Epithelial cell of proximal tubule (primary cell): ENCODE data around the gene CCDC172. TPM values are rescaled to one million over a fixed set of nuclear protein-coding genes. Genes with fewer than 3 reads are reported as not detected.

ENCODE experiments used
- DNase-seq: peaks from one replicate; pipeline ENCODE4 v3.0.0-alpha.2; 2011; ENCODE audit warnings: low read depth
- H3K4me3 ChIP-seq: 2 replicates; pipeline ENCODE4 v1.5.1; 2011; ENCODE audit warnings: low read depth, mild to moderate bottlenecking, low read length
- total RNA-seq: library from RNA; depleted of rRNA; stranded (reverse); fragments of >200 nt; gene quantifications from 2 replicates; pipeline ENCODE4 v1.2.3, GENCODE V29; 2015
- TF ChIP-seq, protein P1 (sequence below): conservative IDR thresholded peaks from 2 replicates; pipeline ENCODE4 v1.5.1; 2012; ENCODE audit warnings: low read depth, mild to moderate bottlenecking, low read length

The CCDC172 gene, protein sequence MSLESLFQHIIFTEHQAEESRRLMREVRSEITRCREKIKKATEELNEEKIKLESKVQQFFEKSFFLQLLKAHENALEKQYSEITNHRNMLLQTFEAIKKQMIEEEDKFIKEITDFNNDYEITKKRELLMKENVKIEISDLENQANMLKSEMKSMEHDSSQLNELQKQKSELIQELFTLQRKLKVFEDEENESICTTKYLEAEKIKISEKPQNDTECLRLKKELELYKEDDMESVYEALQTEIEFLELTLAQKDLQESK
- not detected in 2 replicates for total RNA-seq

DNA sequence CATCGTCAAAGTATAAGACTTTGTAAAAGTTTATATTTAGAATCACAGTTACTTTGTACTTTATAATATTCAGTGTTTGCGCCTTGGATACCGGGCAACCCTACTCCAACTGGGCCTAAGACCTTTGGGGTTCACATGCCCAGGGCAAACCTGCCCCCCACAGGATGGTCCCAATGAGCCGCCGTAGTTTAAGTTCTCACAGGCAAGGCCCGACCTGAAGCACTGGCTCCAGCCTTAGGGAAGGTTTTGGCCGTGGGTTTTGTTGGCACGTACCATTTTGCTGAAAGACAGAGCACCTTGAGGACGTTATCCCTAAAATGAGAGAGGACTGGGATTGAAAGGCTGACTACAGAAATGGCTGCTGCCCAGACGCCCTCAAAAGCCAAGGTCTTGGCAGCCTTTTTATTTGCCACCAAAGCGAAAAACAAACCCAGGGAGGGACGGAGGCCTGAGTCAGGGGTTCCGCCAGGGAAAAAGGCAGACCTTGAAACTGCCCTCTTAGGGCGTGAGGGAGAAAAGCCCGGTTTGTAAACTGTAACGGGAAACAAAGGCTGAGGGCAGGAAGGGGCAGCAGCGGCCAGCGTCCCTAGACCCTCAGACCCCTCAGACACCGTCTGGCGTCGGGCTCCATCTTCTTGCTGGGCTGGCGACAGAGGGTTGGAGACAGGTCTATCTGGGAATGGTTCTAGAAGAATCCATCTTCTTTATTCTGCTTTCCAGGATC lies at the start of gene CCDC172:
CCDC172 (plus strand) TSS at position 222 of the 724 bp plus-strand sequence. CDS start 564 bp downstream, outside the sequence.
- no peak for DNase-seq
- TF ChIP-seq, protein P1, sequence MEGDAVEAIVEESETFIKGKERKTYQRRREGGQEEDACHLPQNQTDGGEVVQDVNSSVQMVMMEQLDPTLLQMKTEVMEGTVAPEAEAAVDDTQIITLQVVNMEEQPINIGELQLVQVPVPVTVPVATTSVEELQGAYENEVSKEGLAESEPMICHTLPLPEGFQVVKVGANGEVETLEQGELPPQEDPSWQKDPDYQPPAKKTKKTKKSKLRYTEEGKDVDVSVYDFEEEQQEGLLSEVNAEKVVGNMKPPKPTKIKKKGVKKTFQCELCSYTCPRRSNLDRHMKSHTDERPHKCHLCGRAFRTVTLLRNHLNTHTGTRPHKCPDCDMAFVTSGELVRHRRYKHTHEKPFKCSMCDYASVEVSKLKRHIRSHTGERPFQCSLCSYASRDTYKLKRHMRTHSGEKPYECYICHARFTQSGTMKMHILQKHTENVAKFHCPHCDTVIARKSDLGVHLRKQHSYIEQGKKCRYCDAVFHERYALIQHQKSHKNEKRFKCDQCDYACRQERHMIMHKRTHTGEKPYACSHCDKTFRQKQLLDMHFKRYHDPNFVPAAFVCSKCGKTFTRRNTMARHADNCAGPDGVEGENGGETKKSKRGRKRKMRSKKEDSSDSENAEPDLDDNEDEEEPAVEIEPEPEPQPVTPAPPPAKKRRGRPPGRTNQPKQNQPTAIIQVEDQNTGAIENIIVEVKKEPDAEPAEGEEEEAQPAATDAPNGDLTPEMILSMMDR: no peak
- no peak within 1 kb of the TSS for H3K4me3 ChIP-seq

GRCh38 chr10:116276981-116277380 lies 47.3 kb upstream of the CCDC172 start:
- no peak for DNase-seq
- H3K4me3 ChIP-seq: no peak overlapping the region
- TF ChIP-seq, protein P1: no peak

GRCh38 chr10:116278846-116279245 lies 45.4 kb upstream of the CCDC172 start:
- no peak overlapping the region for H3K4me3 ChIP-seq
- TF ChIP-seq, protein P1: no peak
- no peak for DNase-seq

DNA sequence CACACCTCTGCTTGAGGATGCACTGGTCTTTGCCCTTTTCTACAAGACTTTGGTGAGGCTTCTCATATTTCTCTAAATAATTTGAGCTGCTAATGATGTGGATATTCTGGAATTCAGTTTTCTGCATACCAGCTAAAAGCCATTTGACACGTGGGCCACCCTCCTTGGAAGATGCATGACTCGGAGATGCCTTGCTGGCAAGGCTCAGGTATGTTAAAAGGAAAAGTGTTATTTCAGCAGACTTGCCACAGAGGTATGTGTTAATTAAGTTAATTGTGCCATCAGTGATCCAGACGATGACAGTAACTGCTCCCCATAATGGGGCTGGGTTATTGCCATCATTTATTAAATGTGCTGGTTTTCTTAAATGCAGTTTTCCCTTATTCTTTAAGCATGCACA lies 42.5 kb upstream of the CCDC172 start:
- TF ChIP-seq, protein P1: no peak
- H3K4me3 ChIP-seq: no peak overlapping the region
- DNase-seq: no peak

DNA sequence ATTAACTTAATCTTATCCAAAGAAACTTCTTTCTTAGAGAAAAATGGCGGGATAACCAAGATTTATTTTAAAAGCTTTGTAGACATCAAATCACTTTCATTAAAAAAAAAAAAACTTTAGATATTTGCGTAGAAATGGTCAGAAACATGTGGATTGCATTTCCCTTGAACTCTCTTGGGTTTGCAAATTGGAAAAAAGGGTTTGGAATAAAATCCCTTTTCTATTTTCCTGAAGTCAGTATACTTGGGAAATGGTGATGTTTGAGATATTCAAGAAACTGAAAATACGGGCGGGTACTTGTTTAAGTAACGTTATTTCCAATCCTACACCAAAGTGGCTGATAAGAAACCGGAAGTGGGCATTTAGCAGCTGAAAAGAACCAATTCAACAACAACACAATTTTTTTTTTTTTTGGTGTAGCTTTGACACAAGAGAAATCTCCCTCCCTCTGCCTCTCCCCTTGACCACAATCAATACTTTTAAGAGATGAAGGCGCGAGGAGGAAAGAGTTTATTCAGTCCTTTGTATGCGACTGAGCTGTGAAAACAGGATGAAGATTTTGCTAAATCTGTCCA lies 37.5 kb upstream of the CCDC172 start:
- no peak overlapping the region for H3K4me3 ChIP-seq
- TF ChIP-seq, protein P1: no peak

DNA sequence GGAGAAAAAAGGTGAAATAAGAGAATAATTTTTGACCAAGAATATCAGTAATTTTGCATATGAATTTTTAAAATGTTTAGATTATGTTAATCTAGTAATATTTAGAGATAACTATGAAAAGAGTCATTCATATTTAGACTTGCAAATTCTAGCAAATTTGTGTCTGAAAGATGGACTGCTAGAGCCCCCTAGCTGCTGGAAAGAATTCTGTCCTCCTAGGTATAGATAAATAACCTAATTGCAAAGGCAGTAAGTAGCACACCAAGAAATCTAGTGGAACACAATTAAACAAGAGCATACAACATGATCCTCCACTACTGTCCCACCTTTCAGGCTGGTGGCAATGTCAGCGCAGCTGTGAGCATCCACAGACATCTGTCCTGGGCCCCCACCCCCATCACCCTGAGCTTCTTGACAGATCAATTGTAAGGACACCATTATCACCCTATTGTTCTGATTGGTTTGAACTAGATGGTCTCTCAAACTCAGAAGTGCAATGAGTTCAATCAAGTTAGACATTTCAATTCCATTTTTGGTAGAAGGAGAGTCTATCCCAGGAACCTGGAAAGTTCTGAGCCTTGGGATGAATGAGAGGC lies 36.2 kb upstream of the CCDC172 start:
- TF ChIP-seq, protein P1: peak; percentile 89
- DNase-seq: no peak
- H3K4me3 ChIP-seq: no peak overlapping the region

More for the DNA sequence above, 37.5 kb upstream of the CCDC172 start:
- no peak for DNase-seq
